CD4-positive, alpha-beta T cell treated with Interleukin-17A for 1 hour (primary cell): ENCODE results near the gene MAP7D2.

Source experiments
- DNase-seq: peaks from one replicate; pipeline ENCODE4 v3.0.0-alpha.2; 2020

MAP7D2 gene

DNA sequence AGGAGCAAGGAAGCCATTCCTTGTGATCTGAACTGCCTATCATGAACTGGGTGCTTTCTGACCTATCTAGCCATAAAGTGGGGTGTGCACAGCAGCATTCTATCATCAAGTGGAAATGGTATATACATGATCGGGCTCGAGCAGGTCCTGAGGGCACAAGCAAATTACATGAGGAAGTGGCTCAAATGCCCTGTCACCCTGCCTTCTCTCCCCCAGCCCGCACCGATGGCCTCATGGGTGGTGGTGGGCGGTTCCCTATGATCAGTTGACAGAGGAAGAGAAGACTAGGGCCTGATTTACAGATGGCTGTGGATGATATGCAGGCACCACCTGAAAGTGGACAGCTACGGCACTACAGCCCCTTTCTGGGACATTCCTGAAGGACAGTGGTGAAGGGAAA lies 79.5 kb downstream of the MAP7D2 start:
- no peak for DNase-seq

DNA sequence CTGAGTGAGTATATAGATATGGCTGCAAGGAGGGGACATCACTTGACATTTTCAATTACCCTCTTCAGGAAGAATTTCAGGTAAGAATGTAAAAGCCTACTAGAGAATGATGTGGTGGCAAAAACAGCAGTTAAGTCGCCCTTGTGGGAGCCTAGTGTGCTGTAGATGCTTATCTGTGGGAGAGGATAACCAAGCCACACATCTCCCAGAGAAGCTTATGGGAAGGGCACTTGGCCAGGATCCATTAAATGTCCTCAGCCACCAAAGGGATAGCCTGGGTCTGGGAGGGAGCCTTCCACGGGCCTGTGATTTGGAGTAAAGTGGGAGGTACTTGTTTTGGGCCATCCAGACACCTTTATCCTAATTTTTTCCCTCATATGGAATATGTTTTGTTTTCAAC lies 84.5 kb downstream of the MAP7D2 start:
- no peak for DNase-seq

DNA sequence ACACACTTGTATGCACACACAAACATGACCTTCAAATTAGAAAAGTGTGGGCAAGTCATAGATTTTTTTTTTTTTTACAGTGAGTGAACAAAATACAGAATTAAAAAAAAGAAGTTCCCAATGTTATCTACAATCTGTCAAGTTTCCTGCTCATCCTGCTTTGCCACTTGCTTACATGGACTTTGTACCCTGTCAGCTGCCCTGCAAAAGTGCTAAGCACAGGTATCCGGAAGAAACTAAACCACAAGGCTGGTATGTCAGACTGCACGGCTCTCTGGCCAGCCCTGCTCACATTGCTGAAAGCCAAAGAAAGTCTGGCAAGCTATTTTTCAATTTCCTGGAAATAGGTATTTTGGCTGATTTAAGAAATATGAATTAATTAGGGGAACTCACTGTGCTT lies 87.0 kb downstream of the MAP7D2 start:
- DNase-seq: no peak

DNA sequence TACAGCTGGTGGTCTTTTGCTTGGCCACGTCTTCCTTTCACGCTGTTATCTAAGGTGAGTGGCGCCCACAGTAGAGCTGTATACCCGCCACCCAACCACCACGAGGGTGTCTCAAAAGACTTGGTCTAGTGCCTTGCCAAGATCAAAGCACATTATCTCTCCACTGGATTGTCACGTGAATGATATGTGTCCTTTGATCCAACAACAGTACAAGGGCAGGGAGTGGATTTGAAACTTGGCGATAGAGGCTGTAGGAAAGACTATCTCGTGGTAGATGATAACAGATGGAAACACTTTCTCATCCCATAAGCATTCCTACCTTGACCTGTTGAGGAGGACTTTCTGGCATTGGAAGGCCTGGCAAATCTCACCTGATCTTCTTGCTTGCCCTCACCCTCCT lies 88.1 kb downstream of the MAP7D2 start:
- DNase-seq: no peak

DNA sequence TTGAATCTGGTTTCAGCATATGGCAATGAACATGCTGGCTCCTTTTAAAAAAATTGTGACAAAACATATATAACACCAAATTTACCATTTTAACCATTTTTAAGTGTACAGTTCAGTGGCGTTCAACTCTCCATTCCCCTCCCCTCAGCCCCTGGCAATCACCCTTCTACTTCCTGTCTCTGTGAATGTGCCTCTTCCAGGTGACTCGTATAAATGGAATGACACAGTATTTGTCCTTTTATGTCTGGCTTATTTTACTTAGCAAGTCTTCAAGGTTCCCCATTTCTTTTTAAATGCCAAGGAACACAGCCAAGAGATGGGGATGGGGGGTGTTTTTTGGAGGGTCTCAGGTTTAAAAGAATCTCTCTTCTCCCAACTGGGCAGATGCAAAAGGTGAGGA lies 90.4 kb downstream of the MAP7D2 start:
- DNase-seq: no peak

DNA sequence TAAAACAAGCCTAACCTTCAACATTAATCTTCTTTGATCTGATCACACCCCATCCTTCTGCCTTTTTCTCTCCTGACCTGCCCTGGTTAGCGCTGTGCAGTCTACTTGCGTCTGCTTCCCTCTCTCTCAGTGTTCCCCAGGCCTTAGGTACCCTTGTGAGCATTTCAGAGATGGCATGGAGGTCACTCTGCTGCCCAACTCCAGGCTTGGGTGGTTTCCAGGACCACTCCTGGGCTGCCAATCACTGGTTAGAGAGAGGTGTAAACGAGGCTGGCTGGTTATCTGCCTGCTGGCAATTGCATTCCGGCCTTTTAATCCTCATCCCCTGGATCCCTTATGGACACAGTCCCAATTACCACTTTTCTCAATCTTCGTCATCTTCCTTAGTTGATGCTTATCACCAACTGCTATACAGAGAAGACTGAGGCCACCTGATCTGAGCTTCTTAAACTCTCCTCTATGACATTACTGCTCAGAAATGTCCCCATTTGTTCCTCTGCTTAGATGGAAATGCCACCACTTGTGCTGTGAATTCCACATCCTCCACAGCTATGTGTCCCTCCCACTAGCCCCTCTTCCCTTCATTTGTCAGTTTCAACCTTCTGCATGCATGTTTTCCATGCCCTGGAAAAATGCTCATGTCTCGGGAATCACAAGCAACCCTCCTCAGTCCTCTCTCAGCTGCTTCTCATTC lies 96.9 kb downstream of the MAP7D2 start:
- no peak for DNase-seq

DNA sequence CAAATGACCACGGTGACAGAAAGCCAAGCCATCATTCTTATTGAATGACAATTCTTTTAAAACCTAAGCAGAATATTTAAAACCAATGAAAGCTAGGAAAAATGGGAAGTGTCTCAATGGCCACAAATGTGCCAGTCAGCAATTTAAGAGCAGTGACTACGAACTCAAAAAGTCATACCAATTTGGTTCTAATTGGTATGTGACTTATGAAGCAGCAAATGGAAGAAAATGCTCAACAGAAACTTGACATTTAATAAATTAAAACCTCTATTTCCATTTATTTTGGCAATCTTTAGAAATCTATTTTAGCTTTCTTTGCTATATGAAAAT lies 100.1 kb downstream of the MAP7D2 start:
- DNase-seq: no peak

DNA sequence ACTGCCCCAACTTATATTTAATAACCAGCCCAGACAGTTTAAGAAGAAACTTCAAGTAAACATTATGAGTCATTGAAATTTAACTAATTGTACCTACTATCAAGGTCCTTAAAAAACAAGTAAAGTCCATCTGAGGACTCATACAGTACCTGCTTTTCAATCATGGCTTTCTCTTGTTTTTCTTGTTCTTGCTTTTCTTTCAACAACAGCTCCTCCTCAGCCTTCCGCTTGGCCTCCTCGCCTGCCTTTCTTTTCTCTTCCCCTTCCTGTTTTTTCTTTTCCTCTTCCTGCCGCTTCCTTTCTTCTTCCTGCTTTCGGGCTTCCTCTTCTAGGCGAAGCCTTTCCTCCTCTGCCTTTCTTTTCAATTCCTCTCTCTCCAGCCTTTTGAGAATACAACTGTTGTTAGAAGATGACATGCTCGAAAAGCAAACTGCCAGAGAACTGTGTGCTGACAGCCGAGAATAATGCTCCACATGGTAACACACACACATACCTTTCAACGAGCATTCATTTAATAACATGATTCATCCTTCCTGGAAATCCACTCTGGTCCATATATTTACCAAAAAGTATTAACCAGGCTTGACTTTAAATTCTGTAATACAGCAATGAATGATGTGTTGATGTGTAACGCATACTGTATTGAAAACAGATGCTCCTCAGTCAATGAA lies 100.6 kb downstream of the MAP7D2 start:
- no peak for DNase-seq

DNA sequence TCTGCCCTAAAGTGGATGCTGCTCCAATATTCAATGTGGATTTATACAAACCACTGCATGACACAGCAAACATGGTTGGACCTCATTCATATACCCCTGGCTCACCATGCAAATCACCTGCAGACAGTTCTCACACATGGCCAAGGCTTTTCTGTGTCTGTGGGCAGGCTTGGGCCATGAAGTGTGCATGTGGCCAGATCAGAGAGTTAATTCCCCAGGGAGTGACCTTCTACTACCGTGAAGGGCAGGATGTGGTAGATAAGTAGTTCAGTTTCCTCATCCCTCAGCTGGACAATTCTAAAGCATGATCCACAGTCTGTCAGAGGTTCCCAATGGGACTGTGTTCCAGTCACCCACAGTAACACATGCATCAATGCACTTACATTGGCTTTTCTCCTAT lies 101.3 kb downstream of the MAP7D2 start:
- DNase-seq: no peak

DNA sequence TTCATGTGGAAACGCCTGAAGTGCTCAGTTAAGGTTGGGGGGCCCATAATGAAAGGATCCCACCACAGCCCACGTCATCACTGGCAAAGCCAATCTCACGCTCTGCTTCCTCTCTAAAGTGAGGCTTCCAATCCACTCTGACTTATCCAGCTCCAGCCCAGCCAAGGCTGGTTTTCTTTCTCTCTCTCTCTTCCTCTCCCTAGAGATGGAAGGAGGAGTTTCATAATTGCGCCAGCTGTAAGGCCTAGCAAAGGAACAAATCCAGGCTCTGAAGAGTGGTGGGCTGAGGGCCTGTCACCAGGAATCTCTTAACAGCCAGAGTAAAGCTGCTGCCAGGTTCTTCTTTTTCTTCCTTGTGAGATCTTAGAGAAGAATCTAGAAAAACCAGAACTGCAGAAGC lies 105.1 kb downstream of the MAP7D2 start:
- DNase-seq: no peak

DNA sequence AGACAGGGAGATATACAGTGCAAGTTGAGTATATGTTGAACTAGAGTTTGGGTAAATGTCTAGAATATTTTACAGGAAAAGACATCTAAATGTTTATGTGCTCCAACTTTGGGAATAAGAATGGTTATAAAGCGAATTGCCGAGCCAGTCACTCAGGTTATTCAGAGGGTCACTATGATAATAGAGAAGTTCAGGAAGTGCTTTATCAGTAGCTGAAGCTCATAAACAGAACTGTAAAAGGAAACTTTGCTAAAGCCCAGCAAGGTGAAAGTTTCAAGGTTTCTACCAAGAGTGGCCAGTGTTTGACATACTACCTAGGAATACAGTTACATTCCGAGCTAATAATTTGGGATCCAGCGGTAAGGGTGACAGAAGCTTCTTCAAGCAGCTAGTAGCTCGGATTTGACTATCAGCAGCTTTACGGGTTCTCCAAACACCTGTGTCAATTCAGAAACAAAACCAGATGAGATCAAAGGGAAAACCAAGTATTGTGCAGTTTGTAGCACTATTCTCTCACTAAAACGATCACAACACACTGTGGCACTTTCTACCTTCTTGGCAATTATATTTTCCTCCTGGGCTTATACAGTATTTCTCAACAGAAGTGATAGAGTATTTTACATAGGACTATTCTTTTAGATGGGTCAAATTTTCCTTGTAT lies 108.6 kb downstream of the MAP7D2 start:
- no peak for DNase-seq

DNA sequence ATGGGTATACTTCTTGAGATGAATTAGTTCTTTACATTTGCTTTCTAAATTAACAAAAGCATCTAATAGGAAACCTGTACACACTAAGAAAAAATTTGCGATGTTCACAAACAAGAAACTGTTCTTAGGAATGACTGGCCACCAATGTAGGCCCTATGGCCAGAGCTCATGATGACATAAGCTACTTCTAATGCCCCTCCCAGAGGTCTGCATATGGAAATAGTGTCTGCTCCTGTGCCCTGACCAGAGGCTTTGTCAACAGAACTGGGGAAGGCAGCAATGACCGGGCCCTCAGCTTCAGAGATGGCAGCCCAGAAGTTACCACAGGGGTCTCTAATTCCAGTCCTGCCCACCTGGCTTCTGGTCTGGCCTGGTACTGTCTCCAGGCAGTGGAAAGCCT lies 110.8 kb downstream of the MAP7D2 start:
- DNase-seq: no peak

DNA sequence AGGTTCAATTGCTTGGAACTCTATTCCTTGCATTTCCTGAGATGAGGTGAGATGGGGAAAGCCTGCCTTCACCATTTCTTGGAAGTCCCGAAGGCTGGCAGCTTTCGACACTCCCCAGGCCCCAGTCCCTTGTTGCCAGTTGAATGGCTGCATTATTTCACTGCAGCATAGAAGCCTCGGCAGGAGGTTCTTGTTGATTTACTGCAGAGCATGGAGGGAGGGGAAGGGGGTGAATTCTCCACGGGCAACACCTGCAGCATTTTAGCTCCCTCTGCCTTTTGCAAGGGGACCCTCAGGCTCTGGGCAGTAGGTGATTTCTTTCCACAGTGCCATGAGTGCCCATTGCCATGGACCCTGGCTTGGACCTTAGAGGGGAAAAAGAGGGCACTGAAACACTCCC lies 115.1 kb downstream of the MAP7D2 start:
- no peak for DNase-seq

DNA sequence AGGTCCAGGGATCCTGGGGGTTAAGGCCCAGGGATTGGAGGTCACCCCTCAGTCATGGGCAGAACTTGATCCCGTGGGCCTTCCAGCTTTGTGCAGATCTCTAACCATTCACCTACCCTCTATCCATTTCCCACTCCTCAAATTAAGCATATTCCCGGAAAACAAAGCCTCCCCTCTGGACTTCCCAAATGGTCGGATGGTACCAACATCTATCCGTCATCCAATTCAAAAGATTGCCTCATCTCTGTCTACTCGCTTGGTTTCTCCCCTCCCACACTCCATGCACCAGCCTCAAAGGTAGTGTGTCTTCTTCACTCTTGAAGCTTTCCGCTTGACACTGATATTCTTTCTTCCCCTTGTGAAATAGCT lies 125.4 kb downstream of the MAP7D2 start:
- DNase-seq: peak; percentile 21

DNA sequence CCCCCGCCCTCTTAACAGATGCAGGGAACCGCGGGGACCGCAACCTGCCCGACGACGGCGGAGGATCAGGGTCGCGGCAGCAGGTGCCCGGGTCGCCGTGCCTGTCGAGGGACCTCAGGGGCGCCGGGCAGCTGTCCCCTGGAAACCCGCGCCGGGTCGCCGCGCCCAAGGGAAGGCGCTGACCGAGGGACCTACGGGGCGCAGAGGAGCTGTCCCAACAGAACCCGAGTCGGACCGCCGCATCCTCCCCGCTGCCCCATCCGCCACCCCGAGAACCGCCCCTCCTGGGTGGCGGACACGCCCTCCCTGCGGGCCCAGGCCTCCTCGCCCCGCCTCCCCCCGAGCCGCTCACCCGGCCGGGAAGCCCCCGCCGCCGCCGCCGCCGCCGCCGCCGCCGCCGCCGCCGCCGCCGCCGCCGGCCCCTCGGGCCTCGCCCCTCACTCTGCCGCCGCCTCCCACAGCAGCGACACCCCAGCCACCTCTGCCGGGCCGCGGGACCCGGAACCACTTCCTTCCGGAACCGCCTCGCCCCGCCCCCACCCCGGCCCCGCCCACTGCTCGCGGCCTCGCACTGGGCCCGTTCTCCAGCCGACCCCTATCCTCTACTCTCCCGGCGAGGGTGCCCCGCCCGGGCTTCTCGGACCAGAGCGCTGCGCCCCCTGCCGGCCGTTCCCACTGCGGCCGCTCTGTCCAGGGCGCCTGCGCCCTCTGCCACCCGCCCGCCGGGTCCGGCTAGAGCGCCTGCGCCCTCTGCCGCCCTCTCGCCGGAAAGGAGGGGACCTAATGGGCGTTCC lies 126.0 kb downstream of the MAP7D2 start, which contains the start of gene BCLAF3:
TSS of gene BCLAF3 (minus strand) at position 506 of the 794 bp plus-strand sequence. CDS start 20,797 bp downstream, outside the sequence.
- DNase-seq: peak; percentile 90

DNA sequence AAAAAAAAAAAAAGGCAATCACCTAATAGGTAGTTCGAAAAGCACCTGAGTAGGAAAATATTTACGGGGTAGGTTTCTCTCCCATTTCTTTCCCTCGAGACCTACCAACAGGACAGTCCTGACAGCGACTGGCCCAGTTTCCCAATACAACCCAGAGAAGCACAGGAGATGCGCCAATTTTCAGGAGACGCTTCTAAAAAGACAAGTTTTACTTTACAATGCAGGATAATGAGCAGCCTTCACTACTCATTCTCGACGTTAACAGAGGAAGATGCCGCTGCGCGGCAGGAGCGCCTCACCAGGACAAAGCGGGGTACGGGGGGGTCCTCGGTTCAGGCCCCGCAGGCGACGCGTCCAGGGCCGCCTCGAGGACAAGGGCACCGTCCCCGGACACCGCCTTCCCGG lies 126.6 kb downstream of the MAP7D2 start:
- peak; percentile 26 for DNase-seq

DNA sequence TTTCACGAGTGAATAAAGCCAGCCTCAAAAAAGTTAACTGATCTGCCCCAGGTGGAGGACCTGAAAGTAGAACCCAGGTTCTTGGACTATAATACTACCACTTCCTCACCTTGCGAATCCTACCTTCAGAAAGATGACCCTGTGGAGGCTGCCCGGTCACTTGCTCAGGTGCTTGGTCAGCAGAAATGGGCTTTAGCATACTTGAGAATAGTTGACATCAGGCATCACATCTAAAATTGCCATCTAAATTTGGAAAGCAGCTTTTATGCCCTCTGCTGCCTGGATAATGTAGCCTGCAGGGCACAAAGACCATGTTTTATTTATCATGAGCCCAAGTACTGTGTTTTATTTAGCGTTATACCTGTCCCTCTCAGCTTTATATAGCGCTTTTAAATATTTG lies 128.9 kb downstream of the MAP7D2 start:
- DNase-seq: no peak

DNA sequence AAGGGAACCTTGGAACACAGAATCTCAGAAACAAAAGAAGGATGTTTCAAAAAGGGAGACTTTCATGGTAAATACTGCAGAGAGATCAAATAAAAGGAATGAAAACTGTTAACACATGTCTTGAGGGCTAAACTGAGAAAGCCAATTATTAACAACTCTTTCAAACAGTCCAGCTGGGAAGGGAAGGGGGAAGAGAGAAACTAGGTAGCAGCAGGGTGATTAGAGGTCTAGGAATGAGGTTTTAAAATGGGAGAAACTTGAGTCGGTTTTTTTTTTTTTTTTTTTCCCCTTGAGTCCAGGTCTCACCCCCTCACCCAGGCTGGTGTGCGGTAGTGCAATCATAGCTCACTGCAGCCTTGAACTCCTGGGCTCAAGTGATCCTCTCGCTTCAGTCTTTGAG lies 130.2 kb downstream of the MAP7D2 start:
- no peak for DNase-seq

DNA sequence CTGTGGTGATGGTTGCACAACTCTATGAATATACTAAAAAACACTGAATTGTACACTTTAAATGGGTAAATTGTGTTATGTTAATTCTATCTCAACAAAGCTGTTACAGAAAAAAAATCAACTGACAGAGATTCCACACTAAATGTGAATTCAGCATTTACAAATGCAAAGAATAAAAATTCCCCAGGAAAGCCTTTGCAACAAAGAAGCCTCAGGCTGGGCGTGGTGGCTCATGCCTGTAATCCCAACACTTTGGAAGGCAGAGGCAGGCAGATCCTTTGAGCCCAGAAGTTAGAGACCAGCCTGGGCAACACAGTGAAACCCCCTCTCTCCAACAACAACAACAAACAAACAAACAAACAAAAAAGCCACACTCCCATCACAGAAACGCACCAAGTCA lies 134.8 kb downstream of the MAP7D2 start:
- no peak for DNase-seq

DNA sequence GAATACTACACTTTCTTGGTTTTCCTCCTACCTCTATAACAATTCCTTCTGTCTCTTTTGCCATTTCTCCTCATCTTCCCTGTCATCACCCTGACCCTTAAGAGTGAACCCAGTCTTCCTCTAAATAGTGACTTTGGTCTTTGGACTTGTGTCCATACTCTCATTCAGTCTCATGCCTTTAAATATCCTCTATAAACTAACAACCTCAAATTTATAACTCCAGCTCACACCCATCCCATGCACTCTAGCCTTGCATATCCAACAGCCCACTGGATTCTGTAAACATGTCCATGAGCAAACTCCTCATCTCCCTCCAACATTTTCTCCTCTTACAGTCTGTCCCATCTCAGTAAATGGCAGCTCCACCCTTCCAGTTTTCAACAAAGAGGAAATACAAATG lies 140.9 kb downstream of the MAP7D2 start:
- no peak for DNase-seq

DNA sequence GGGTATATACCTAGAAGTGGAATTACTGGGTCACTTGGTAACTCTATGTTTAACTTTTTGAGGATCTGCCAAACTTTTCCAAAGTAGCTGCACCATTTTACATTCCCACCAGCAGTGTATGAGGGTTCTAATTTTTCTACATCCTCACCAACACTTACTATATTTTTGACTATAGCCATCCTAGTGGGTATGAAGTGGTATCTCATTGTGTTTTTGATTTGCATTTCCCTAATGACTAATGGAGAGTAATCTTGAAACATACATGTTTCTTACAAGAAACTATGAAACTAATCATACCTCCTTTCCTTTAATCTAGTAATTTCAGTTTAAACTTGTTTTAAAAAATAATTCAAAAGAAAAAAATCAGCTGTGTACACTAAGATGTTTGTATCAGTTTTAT lies 143.7 kb downstream of the MAP7D2 start:
- no peak for DNase-seq

DNA sequence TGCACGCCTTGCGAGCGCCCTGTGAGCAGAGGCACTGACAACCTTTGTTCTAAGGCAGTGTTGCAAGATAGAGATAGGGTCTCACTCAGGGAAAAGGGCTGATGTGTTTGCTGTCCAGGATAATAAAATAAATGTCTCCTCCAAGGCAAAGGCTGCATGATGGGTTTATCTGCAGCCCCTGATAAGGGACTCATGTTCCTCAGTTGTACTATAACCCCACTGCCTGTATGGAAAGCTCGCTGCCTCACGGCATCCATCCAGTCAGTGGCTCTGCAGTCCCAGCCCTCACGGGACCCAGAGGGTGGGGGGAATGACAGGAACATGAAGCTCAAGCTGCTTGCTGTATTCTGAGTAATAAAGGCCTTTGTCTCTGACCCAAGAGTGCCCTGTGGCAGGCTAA lies 148.4 kb downstream of the MAP7D2 start:
- DNase-seq: no peak

DNA sequence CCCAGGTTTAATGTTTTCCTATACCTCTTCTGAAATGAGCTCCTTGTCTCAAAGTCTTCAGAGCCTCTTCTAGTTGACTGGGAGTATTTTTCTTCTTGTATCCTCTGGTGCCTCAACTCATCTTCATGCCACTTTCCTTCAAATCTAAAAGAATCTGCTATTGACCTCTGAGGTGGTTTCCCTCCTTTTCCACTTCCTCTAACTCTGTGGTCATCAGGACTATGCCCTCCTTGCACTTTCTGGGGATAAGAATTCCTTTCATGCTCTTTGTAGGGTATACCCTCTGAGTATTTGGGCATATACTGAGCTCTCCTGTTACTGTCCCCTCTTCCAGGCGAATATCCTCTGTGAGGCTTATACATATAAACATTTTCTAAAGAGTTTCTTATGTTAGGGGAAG lies 150.7 kb downstream of the MAP7D2 start:
- no peak for DNase-seq
